Glomerular visceral epithelial cell (primary cell): ENCODE measurements around the gene ELP2.
"Not testable (repeated sequence)": the region's sequence is repeated elsewhere in the genome, so short reads cannot be mapped to it uniquely, and the experiment has no call there.

Experiments
- DNase-seq: peaks from one replicate; pipeline ENCODE4 v3.0.0-alpha.2; 2016; ENCODE audit errors: extremely low spot score

ELP2 gene

GRCh38 chr18:36129300-36130038 is at the start of gene ELP2, which contains the start of gene SLC39A6:
Gene ELP2, plus strand, starts transcription at chr18:36129899. Its CDS starts 35 bp downstream, at chr18:36129934.
Gene SLC39A6, minus strand, starts transcription at chr18:36129340. Its CDS starts 2,333 bp downstream, at chr18:36127007.
- DNase-seq: peak; percentile 95

DNA sequence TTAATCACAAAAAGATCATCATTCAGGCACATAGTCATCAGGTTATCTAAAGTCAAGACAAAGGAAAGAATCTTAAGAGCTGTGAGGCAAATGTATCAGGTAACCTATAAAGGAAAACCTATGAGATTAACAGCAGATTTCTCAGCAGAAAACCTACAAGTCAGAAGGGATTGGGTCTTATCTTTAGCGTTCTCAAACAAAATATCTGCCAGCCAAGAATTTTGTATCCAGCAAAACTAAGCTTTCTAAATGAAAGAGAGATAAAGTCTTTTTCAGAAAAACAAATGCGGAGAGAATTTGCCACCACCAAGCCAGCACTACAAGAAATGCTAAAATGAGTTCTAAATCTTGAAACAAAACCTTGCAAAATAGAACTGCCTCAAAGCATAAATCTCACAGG is 48.6 kb upstream of the ELP2 start:
- not testable (repeated sequence) for DNase-seq

DNA sequence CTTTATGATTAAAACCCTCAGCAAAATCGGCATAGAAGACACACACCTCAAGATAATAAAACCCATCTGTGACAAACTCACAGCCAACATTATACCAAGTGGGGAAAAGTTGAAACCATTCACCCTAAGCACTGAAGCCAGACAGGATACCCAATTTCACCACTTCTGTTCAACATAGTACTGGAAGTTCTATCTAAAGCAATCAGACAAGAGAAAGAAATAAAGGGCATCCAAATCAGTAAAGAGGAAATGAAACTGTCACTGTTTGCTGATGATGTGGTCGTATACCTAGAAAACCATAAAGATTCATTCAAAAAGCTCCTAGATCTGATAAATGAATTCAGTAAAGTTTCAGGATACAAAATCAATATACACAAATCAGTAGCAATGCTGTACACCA is 46.0 kb upstream of the ELP2 start:
- no peak for DNase-seq

GRCh38 chr18:36085195-36085594 is 44.5 kb upstream of the ELP2 start:
- no peak for DNase-seq

GRCh38 chr18:36086186-36086585 is 43.5 kb upstream of the ELP2 start:
- DNase-seq: no peak

- no peak for DNase-seq
Measured at GRCh38 chr18:36088256-36088655, 41.4 kb upstream of the ELP2 start.

DNA sequence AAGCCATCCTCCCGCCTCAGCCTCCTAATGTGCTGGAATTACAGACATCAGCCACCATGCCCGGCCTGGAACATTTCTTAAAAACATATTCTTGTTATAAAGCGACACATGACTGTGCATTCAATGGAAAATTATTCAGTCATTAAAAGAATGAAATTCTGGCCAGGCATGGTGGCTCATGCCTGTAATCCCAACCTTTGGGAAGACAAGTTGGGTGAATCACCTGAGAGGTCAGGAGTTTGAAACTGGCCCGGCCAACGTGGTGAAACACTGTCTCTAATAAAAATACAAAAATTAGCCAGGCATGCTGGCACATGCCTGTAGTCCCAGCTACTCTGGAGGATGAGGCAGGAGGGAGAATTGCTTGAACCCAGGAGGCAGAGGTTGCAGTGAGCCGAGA is 40.7 kb upstream of the ELP2 start:
- DNase-seq: no peak

DNA sequence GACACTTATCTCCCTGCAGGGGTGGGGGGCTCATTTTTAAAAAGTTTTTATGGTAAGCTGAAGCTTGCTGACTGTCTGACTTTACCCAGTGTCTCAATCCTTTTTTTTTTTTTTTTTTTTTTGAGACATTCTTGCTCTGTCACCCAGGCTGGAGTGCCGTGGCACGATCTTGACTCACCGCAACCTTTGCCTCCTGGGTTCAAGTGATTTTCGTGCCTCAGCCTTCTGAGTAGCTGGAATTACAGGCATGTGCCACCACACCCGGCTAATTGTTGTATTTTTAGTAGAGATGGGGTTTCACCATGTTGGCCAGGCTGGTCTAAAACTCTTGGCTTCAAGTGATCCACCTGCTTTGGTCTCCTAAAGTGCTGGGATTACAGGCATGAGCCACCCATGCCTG is 37.6 kb upstream of the ELP2 start:
- not testable (repeated sequence) for DNase-seq

DNA sequence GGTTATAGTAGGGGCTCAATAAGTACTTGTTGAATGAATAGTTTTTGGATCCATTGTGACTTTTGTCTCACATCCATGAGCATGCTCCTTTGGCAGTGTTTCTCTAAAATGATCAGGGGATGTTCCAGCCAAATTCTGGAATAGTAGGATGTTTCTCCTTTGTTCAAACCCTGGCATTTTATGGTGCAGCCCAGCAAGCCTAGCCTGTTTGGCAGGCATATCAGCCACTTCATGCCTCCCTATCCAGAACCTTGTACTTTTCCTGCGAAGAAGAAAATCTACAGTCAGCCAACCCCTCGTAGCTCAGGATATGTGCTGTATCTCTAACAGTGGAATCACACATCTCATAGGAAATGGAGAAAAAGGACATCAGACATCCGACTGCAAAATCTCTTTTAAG is 35.3 kb upstream of the ELP2 start:
- DNase-seq: no peak

GRCh38 chr18:36095936-36096519 is 33.7 kb upstream of the ELP2 start:
- DNase-seq: peak; percentile 65

DNA sequence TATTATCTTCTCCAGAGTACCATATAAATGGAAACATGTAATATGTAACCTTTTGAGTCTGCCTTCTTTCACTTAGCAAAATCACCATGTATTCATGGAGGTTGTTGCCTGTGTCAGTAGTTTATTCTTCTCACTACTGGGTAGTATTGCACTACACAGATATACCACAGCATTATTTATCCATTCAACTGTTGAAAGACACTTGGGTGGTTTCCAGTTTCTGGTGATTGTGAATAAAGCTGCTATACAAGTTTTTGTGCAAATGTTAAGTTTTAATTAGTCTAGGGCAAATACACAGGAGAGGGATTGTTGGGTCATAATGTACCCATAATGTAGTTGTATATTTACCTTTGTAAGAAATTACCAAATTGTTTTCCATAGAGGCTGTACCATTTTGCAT is 32.7 kb upstream of the ELP2 start:
- DNase-seq: no peak

- DNase-seq: no peak
Measured at GRCh38 chr18:36099311-36099710, 30.4 kb upstream of the ELP2 start.

GRCh38 chr18:36101943-36102342 is 27.8 kb upstream of the ELP2 start:
- no peak for DNase-seq

DNA sequence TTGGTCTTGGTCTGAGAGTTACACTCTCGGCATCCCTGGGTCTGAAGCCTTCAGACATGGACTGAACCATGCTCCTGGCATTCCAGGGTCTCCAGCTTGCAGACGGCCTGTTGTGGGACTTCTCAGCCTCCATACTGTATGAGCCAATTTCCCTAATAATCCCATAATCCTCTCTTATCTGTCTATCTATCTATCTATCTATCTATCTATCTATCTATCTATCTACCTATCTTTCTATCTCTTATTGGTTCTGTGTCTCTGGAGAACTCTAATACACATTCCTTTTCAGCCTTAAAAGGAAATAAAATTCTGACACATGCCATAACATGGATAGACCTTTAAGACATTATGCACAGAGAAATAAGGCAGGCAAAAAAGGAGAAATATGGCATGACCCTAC is 24.9 kb upstream of the ELP2 start:
- no peak for DNase-seq

GRCh38 chr18:36107477-36107876 is 22.2 kb upstream of the ELP2 start:
- DNase-seq: no peak

DNA sequence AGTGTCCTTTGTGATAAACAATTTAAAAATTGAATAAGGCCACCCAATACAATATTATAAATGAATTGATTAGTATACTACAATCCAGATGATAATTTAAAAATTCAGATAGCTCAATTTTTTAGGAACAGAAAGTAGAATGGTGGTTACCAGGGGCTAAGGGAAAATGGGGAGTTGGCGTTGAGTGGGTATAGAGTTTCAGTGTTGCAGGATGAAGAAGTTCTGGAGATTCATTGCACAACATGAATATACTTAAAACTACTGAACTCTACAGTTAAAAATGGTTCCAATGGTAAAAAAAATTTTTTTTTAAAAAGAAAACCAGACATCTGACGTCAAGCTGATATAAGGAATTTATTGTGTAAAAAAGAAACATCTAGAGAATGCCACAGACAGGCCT is 21.5 kb upstream of the ELP2 start:
- DNase-seq: no peak

DNA sequence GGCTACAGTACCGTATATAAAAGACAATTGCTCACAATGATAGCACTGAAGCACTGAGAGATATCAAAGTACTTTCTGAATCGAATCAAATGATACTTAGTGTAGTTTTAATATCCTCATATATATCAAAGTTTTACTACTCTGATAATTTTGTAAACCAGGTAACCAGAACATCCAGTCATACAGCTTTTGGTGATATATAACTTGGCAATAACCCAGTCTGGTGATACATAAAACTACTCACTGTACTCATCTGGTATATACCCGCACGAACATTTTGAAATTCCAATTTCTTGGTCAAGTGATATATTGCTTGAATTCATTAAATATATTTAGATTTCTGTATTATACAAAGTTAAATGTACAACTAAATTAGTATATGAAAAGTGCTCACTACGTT is 21.1 kb upstream of the ELP2 start:
- no peak for DNase-seq

- no peak for DNase-seq
Measured at GRCh38 chr18:36109737-36110136, 20.0 kb upstream of the ELP2 start.

GRCh38 chr18:36112302-36112701 is 17.4 kb upstream of the ELP2 start:
- DNase-seq: no peak

GRCh38 chr18:36114251-36114650 is 15.4 kb upstream of the ELP2 start:
- no peak for DNase-seq

DNA sequence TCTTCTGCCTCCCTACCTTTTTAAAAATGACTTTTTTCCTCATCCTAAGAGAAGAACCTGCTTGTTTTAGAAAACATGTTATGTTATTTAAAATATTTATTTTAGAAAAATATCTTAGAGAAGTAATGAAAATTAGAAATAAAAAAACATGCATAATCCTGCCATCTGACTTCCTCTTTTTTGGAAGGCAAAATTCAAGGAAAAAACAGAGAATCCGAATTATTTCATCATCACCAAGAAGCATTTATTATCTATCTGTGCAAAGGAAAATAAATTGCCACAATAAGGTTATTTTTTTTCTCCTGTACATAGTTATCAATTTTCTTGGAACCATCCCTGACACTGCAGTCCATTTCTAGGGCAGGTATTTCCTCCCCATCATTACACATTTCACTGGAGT is 15.0 kb upstream of the ELP2 start:
- DNase-seq: no peak

- not testable (repeated sequence) for DNase-seq
Measured at GRCh38 chr18:36116771-36117170, 12.9 kb upstream of the ELP2 start.

DNA sequence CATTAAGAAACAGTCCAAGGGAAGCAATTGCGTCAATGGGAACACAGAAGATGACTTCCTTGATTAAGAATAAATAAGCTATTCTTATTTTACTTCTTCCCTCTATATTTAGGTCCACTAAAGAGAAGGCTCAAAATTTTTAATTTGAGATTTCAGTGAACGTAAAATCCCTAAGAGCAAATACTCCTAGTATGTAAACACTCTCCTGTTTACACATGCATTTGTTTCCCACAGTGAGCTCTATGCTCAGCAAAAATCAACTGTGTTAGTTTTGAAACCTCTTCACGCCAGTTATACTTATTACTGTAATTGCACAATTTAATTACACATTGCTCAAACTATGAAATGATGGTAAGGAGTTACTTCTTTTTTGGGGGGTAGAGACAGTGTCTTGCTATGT is 9.4 kb upstream of the ELP2 start:
- no peak for DNase-seq

DNA sequence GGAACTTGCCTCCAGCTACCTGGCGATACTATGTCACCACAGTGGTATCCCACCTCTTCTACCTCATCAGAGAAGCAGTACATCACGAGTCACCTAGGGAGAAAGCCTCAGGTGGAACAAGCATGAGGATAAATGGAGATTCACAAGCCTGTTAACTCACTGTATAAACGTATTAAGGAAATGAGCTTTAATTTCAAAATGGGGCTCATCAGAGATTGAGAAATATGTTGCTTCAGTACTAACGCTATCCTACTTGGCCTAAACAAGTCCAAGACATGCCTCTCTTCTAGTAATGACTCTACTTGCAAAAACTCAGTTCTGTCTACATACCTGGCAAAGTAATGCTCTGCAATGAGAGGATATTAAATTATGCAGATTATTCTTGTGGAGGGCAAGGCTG is 4.9 kb upstream of the ELP2 start:
- DNase-seq: no peak
